DMS79 (cell line): ENCODE results near the gene LXN.

Experiments used
- DNase-seq: peaks from one replicate; lab custom pipeline; 2025; lab: John Stamatoyannopoulos, UW

The LXN gene

DNA sequence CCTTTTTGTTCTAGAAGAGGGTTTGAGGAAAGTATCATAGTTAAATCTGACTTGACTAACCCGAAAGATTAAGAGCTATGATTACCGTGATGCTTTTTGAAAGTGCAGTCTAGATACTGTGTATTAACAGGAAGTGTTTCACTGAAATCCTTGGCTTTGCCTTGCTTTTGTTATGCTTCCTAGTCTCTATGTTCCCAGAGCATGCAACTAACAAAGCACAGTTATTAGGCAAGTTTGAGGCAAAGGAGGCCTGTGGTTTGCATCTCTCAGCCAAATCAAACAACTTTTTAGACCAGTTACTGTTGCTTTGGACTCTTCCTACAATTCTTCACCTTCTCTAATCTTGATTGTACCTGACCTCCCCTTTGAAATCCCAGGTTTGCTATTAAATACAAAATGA is 3.9 kb downstream of the LXN start:
- no peak for DNase-seq

DNA sequence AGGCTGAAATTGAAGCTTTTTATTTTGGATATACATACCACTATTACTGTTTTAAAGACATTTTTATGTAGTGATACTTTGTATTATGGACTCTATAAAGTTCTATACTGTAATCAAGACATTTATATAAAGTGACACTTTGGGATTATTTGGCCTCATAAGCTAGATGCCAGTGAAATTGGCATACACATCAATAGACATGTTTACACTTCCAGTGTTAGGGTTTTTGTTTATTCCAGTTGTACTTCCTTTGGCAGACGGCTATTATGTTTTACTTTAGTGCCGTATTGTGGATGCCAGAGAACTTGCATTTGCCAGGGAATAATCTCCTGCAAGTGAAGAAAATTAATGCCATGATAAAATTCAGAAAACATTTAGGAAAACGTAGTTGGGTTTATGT is 6.0 kb downstream of the LXN start:
- DNase-seq: no peak

DNA sequence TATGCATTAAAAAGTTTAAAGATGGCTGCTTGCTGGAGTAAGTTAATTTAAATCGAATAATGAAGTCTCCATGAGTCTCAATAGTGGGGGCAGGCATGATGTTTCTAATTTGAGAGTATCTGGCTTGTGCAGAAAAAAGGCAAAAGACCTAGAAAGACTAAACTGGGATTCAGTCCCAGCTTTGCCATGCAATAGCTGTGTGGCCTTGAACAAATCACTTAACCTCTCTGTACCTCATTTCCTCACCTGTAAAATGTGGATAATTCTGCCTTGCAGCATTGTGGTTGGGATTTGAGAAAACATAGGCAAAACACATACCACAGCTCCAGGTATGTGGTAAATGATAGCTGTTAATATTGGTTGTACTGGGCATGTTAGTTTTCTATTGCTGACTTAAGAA is 8.6 kb downstream of the LXN start:
- DNase-seq: no peak

DNA sequence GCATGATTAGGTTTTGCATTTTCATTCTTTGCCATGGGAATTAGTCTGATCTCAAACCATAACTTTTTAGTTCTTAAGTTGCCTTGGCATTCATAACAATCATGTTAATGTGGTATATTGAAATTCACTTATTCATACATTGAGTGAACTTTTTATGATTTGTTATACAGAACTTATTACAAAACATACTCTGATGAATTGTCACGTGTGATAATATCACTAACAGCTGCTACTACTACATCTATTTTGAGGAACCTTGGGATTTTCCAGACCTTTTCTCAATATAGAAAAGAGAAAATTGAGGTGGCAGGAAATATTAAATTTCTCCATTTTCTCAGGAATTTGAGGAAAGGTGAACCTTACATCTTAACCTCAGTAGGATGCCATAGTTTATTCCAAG is 9.2 kb downstream of the LXN start:
- no peak for DNase-seq

DNA sequence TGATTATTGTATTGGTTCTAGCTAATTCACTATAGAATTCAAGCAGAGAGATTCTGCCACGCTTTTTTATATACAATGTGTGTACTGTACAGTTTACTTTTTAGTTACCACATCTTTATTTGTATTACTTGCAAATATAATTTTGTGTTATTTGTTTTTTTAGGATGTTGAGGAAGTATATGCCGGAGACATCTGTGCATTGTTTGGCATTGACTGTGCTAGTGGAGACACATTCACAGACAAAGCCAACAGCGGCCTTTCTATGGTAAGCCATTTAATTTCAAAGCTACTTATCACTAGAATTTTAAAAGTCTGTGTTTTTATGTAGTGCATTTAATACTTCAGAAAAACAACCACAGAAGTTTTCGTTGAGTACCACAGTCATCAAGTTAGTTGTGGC is 11.7 kb downstream of the LXN start:
- no peak for DNase-seq

DNA sequence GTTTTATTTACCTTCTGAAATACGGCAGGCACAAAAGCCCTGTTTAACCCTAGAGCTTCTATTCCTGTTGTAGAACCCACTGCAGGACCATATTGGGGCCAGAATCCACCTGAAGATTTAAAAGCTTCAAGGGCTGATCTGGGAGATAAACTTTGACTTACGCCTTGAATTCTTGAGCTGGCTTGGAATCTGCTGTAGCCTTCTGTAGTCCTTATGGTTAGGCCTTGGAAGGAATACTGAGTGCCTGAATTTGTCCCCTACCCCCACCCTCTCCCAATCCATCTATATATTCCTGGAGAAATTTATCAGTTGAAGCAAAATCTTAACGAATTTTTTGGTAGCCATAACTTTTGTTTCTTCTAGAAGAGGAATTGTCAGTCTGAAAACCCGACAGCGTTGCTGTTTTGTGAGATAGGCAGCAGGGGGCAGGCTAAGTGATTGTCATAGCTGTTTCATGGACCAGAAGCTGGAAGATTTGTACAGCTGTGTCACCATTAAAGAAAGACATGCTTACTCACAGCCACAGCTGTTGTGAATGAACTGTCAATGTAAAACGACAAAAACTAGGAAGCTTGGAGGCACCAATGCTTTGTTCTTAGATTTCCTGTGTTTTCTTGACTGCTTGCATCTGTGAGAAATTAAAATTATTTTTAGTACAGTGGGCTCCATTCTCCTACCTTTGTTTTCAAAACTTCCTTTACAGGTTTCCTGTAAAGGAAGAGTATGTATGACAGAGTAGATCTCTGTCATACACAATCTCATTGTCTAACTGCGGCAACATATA is 12.8 kb downstream of the LXN start:
- no peak for DNase-seq

DNA sequence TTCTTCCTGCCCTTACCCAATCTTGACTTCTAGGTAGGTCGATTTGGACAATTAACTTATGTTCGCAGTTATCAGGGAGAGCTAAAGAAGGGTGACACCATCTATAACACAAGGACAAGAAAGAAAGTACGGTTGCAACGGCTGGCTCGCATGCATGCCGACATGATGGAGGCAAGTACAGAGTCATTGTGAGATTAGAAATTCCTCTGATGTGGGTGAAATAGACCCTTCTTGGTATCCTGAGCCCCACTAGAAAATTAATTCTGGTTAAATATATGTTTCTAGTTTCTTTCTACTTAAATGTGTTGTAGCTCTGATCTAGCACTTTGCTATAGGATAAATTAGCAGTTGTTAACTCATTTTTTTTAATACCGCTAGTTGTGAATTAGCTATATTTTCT is 13.6 kb downstream of the LXN start:
- DNase-seq: no peak

DNA sequence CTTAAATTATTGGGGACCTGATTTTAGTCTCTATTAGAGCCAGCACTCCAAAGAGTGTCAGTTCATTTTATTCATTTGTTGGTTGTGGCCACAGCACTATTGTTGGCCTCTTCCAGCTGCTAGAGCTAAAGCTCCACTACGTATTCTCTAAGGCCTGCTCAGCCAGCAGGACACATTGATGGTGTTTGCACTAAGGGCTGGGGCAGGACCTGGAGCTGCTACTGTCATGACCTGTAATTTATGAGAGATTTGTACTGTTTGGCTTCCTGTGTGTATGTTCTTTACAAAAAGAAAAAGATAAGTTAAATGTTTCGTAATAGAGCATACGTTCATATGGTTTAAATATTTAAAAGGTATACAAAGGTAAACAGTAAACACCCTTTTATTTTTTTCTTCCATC is 20.0 kb downstream of the LXN start:
- no peak for DNase-seq

DNA sequence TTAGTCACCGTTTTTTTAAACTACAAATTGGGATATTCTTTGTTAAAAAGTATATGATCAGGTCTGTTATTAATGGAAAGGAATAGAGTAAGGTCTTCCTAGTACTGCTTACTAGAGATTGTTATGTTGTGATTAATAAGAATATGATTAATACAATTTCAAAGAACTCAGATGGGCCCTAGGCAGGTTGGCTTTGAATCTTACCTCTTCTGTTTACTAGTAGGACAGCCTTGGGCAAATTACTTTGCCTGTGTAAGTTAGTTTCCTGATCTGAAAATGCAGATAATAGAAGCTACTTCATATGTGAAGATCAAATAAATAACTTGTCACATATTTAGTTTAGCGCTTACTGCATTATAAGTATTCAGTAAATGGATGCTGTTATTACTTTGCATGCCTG is 21.3 kb downstream of the LXN start:
- DNase-seq: no peak

DNA sequence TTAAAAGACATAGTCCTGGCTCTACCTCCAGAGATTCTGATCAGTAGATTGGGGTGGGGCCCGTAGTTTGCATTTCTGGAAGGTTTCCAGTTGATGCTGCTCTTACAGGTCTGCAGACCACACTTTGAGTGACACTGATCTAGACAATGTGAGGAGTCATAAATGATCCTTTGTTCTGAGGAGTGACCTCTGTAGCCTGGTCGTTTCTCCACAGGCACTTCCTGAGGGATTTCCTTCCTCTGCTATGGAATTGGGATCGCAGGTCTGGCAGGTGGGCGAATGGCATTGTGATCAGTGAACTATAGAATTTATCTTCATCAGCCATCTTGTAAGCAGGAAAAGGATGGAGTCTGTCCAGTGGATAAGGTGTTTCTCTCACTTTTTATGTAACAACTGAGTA is 22.7 kb downstream of the LXN start:
- no peak for DNase-seq

DNA sequence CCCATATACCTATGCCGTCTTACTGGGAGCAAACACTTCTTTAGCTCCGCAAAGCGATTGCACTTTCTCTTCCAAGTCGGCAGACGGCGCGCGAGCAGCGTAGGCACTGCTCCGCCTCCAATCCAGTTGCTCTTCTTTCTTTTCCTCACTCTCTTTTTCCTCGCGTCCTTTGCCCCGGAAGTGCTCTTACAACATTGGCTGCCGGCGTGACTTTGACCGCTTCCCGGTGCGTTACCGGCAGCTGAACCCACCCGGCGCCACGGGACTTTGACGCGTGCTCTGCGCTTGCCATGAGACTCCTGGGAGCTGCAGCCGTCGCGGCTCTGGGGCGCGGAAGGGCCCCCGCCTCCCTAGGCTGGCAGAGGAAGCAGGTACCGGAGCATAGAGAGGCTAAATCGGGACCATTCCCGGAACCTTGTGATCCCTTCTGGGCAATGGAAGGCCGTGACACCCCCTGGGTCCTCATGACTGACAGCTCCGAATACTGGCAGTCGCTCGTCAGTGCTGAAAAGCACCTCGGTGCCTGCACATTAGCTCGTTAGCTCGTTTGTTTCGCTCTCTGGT is 28.0 kb downstream of the LXN start, which contains the start of gene GFM1:
Gene GFM1 (plus strand): TSS at position 183 of the 564 bp plus-strand sequence. CDS start 108 bp downstream, at position 291.
- DNase-seq: peak; percentile 90

DNA sequence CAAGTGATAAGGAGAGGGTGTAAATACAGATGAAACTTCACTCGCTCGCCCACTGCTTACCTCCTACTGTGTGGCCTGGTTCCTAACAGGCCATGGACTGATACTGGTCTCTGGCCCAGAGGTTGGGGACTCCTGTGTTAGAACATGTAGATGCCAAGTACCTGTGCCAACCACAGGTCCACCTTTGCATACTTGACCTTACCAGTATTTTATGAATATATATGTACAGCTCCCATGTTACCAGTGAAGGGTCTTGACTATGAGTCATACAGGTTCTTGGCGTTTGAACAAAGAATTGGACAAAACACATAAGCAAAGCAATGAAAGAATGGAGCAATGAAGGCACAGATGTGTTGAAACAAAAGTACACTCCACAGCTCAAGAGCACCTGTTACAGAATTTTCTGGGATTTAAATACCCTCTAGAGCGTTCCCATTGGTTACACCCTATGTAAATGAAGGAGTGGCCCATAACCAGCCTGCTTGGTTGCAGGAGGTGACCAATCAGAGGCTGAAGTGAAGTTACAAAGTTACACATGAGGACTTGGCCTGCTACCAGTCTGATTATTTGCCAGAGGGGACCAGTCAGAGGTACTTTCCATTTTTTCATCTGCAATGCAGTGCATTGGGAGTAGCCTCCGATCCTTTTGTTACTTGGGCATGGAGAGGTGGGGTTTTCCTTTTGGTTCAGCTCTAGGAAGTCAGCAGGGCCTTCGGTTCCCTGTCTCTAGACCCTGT is 29.8 kb downstream of the LXN start:
- DNase-seq: no peak

DNA sequence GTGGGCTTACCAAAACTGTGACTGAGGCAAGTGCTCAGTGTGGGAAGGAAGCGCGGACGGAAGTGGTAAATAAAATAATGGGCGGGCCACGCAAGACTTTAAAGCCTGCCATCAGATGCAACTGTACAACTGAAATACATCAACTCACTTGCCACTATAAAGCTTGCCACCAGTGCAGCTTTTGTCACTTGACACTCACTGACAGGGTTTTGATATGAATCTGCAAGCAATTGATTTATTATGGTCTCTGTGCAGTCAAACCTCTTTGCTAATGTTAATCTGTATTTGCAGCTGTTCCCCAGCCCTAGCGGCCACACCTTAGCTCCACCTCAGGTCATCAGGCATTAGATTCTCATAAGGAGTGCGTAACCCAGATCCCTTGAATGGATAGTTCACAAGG is 30.4 kb downstream of the LXN start:
- DNase-seq: no peak

DNA sequence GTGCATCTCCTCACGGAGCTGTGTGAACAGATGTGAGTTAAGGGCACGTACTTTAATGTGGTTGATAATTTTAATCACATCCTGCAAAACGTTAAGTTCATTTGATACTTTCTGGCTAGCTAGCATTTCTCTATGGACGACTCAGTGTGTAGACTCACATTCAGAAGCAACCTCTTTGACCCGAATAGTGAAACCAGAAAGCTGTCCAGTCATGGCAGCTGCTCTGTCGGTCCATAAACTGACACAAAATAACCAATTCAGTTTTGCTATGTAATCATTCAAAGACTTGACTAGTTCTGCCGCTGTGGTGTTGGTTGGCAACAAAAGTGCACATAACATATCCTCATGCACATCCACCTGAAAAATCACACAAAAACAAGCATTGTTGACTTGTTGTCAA is 31.8 kb downstream of the LXN start:
- DNase-seq: no peak

DNA sequence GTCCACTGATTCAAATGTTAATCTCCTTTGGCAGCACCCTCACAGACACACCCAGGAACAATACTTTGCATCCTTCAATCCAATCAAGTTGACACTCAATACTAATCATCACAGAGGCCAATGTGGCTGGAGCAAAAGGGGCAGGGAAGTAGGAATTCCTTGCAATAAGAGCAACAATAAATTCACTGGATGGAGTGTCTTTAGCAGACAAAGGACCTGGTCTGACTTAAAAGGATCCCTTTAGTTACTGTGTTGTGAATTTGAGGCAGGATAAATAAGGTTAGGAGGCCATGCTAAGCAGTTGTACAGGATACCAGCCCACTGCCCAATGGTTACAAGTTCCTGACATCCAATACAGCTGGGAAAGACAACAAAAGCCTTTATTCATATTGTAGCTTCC is 40.5 kb downstream of the LXN start:
- no peak for DNase-seq

DNA sequence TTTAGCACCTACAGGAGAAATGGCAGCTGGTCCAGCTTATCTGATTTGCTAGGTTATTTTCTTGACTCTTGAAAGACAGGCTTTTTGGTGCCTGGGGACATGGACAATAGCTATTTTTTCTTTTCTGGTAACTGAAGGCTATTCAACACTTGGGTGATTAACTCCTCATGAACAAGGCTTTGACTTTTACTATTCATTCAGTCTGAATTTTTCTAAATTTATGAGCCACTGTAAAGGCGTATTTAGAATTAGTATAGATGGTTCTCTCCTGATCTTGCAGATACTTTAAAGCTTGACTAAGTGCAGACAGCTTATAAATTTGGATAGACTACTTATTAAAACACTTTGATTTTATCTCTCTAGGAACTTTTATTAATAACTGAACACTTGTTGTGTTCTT is 46.6 kb downstream of the LXN start:
- no peak for DNase-seq

DNA sequence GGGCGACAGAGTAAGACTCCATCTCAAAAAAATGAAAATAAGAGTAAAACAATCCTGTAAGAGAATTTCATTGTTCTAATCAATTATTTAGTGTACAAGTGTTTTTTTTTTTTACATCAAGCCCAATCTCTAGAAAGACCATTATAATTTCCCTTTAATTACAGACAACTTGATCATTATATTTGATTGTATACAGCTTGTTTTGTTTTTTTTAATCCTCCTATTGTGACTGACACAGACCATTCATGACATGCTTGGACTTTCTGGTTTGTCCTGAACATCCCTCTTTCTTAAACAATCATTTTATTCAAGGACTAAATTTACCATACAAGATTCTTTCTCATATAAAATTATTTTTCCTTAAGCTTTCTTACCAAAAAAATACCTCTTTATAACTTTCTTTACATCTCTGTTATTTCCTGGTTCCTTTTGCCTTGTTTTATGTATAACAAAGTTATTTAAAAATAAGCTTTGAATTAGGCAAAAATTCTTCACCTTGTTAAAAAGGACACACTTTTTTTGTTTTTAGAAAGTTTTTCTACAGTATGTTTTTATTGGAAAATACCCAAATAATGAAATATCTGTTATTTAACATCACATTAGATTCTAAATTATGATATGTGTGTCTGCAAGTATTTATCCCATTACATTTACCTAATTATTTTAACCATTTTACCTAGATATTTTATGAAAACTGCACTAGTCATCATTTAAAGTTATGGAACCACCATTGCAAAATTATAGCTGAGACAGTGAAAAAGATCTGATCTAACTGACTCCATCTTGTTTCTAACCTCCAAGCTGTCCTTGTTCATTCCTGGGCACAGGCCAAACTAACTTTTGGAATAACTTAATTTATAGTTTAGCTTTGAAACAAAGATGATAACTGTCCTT is 54.2 kb downstream of the LXN start:
- no peak for DNase-seq
